RPMI8226 (cell line): ENCODE data around the gene TRABD.
"Not testable (repeated sequence)": the region's sequence is repeated elsewhere in the genome, so short reads cannot be mapped to it uniquely, and the experiment has no call there.

Experiments
- DNase-seq: peaks from one replicate; pipeline ENCODE4 v3.0.0-alpha.2; 2015

TRABD gene, protein sequence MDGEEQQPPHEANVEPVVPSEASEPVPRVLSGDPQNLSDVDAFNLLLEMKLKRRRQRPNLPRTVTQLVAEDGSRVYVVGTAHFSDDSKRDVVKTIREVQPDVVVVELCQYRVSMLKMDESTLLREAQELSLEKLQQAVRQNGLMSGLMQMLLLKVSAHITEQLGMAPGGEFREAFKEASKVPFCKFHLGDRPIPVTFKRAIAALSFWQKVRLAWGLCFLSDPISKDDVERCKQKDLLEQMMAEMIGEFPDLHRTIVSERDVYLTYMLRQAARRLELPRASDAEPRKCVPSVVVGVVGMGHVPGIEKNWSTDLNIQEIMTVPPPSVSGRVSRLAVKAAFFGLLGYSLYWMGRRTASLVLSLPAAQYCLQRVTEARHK

DNA sequence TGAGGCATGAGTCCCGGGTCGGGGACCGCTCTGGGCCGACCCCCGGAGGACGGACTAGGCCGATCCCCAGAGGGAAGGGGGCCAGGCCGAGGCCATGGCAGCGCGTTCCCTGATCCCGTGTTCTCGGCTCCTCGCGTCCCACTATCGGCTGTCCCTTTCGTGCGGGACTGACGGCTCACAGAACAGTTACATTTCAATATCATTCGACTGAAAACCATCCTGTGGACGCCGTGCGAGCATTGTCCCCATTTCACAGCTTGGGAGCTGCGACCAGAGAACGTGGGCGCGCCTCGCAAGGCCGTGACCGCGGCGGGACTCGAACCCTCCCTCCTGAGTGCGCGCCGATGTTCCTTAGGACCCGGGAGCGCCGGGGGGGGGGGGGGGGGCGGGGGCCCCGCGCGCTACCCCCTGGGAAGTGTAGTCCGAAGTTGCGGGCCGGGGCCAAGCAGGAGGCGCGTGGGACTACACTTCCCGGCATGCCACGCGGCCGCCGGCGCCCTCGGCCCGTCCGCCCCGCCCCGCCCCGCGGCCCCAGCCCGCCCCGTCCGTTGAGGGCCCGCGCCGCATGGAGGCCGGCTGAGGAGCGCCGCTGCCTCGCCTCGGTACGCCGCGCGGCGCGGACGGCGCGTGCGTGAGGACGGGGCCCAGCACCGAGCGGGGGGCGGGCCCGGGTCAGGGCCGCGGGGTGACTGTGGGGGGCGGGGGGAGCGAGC, at the start of gene TRABD:
Gene TRABD (plus strand): TSS at position 539 of the 713 bp plus-strand sequence. CDS start 7,148 bp downstream, outside the sequence.
- peak; percentile 94 for DNase-seq

DNA sequence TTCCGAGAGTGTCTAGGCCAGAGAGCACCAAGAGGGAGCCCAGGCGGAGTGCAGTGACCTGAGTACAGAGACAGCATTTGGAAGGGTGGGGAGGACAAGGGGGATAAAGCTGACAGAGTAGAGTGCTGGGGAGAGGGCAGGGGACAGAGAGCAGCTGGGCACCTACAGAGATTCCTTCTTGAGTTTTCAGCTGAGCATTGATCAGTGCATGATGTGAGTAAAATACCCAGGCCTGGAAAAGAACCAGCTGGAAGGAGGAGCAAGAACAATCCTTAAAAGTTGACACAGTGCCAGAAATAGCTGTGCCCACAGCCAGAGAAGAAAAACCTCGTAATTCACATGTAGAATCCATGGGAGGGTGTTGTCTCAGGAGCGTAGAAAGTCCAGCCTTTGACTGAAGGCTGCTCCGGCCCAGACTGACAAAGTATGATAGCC, 49.1 kb upstream of the TRABD start:
- no peak for DNase-seq

DNA sequence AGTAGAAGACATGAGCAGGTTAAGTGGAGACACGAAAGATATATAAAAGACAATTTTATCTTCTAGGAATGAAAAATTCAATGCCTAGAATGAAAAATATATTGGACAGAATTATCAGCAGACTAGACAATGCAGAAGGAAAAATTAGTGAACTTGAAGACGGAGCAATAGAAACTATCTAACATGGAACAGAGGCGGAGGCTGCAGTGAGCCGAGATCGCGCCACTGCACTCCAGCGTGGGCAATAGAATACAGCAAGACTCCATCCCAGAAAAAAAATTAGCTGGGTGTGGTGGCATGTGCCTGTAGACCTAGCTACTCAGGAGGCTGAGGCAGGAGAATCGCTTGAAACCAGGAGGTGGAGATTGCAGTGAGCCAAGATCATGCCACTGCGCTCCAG, 48.4 kb upstream of the TRABD start:
- not testable (repeated sequence) for DNase-seq

DNA sequence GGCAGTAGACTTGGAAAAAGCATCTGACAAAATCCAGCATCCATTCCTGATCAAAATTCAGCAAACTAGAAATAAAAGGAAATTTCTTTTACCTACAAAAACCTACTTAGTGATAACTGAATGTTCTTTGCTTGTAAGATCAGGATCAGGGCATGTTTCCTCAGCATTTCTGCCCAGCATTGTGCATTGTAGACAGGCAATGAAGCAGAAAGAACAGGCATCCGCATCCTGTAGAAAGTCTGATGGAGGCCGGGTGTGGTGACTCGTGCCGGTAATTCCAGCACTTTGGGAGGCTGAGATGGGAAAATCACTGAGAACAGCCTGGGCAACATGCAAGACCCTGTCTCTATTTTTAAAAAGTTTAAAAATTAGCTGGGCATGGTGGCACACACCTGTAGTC, 47.7 kb upstream of the TRABD start:
- no peak for DNase-seq

DNA sequence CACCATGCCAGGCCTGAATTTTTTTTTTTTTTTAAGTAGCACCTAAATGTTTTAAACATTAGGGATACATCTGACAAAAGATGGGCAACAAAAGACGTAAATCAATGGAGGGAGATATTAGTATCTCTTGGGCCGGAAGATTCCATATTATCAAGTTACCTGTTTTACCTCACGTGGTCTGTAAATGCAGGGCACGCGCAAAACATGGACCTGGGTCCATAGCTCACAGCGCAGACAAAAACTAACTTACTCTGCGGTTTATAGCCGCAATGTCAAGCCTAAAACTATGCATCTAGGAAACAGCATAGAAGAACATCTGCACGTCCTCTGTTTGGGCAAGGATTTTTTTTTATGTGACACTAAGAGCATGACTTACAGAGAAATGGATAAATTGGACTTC, 46.7 kb upstream of the TRABD start:
- DNase-seq: no peak

DNA sequence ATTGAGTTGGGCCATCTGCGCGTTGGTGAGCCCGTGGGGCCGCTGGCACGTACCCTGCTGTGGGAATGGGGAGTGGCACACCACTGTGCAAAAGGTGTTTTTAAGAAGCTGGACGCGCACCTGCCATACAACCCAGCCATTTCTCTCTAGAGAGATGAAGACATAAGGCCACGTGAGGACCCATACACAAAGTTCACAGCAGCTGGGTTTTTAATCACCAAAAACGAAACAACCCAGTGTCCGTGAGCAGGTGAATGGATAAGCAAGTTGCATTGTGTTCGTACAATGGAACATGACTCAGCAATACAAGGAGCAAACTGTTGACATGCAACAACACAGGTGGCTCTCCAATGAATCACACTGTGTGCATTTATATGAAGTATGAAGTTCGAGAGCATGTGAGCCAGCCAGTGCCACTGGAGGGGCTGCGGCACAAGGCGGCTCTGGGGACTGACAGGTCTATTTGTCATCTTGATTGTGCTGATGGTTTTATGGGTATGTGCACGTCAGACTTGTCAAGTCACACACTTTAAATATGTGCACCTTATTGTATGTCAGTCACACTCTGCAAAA, 45.8 kb upstream of the TRABD start:
- peak; percentile 94 for DNase-seq

DNA sequence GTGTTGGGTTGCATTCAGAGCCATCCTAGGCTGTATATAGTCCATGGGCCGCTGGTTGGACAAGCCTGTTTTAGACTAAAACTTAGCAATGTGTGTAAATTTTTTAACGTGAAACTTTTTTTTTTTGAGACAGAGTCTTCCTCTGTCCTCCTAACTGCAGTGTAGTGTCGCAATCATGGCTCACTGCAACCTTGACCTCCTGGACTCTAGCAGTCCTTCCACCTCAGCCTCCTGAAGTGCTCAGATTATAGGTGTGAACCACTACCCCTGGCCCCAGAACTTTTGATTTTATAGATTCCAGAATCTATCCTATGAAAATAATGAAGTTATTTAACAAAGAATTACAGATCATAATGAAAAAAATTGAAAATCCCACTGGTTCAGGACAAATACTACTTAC, 45.1 kb upstream of the TRABD start:
- DNase-seq: no peak

DNA sequence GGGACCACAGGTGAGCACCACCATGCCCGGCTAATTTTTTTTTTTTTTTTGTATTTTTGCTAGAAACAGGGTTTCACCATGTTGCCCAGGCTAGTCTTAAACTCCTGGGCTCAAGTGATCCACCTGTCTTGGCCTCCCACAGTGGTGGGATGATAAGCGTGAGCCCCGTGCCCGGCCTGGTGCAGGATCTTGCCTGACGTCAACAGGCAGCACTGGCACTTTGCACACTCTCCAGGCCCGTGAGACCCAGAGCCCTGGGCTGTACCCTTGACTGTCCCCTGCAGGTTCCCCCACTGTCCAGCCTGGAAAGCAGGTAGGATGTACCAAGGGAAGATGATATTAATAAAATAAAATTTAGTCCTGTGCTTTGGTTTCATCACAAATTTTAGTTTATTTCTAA, 44.3 kb upstream of the TRABD start:
- DNase-seq: no peak

DNA sequence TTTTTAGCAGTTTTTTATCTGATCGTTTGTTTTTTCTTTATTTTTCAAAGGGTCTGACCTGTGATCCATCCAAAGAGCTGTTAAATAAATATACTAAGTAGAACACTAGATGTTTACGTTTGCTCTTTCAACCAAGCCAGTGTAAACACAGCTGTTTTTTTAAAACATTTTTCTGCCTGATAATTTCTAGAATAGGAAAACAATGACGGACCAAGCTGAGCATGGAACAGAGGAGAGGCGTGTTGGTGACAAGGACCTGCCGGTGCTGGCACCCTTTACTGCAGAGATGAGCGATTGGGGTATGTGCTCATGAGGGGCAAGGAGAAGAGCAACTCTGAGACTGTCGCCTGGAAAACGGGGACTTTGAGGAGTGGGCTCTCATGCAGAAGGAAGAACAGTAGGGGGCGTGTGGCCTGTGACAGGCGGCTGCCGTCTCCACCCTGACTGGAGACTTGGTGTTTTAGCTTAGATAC, 43.8 kb upstream of the TRABD start:
- no peak for DNase-seq

DNA sequence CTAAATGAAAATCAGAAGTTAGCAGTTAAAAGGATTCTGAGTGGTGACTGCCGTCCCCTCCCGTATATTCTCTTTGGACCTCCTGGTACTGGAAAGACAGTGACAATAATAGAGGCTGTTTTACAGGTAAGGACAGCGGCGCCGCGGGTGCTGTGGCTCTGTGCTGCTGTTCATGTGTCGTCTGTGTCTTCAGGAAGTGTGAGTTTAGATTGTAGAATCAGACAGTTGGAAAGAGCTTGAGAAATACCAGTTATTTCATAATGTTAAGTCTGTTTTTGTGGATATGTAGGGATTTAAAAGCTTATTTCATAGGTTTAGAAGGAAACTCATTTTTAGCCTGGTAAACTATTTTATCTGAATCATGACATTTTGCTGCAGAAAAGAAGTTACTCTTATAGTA, 42.6 kb upstream of the TRABD start:
- no peak for DNase-seq

DNA sequence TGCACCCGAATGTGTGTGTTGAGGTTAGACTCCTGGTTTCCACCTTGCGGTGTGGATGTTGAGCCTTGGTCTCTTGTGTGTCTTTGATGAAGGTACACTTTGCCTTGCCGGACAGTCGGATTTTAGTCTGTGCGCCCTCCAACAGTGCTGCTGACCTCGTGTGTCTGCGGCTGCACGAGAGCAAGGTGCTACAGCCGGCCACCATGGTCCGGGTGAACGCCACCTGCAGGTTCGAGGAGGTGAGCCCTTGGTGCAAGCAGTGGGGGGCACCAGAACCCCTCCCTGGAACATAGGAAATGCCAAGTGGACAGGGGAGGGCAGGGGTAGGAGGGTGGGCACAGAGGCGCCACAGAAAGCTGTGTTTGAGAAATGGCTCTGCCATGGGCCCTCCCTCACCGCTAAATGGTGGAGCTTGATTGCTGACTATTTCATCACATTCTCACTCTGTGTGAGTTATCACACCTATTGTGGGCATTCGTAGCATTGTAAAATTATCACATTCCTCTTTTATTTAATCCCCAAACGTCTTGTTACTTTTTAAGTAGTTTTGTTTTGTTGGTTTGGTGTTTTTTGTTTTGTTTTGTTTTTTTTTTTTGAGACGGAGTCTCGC, 41.6 kb upstream of the TRABD start:
- no peak for DNase-seq

DNA sequence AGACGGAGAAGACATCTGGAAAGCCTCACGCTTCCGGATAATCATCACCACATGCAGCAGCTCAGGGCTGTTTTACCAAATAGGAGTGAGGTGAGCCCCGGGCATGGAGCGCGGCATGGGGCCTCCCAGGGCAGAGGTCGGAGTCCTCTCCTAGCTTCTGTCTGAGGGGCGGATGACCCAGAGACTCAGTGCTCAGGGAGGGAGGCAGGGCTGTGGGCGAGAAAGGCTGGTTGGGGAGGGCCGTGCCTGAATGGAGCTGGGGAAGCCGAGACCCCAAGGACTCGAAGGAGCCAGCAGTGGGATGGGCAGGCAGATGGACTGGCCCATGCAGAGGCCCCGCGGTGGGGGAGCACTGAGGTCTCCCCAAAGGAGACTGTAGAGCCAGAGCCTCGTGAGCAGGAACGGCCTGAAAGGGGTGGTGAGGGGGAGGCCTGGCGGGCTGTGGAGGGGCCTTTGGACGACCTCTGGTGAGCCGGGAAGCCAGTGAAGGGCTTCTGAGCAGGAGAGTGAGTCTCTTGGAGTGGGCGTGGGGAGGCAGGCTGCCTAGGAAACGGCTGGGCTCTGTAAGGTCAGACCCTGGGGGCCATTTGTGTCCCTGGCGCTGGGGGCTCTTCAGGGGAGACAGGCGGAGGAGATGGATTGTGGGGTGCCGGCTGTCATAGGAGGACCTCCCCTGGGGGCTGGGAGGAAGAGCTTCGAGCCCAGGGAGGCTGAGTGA, 39.8 kb upstream of the TRABD start:
- DNase-seq: no peak

DNA sequence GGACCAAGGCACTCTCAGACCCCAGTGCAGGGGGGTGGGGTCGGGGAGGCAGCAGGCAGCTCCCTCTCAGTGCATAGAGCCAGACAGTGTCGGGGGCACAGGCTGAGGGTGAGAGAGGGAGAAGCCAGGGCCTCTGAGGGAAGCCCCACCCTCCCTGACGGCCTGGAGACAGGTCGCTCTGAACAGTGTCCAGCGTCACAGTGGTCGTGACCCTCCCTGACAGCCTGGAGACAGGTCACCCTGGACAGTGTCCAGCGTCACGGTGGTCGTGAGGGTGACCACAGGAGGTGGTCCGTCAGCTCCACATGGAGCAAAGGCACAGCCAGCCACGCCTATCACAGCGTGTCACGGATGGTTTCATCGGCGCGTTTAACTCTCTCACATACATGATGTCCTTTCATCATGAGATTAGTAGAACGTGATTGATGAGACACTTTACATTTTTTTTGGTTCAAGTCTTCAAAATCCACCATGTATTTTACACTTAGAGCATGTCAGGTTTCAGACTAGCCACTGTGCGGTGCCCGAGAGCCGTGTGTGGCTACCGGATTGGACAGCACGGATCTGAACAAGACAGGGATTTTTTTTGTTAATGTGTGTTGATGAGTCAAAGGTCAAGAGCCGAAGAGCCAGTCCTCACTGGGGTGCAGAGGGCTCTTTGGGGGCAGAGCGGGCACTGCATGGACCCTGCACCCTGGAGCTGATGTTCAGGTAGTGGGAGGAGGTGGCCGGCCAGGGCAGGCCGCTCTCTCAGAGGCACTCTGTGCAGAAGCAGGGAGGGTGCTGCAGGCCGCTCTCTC, 39.1 kb upstream of the TRABD start:
- DNase-seq: peak; percentile 77

DNA sequence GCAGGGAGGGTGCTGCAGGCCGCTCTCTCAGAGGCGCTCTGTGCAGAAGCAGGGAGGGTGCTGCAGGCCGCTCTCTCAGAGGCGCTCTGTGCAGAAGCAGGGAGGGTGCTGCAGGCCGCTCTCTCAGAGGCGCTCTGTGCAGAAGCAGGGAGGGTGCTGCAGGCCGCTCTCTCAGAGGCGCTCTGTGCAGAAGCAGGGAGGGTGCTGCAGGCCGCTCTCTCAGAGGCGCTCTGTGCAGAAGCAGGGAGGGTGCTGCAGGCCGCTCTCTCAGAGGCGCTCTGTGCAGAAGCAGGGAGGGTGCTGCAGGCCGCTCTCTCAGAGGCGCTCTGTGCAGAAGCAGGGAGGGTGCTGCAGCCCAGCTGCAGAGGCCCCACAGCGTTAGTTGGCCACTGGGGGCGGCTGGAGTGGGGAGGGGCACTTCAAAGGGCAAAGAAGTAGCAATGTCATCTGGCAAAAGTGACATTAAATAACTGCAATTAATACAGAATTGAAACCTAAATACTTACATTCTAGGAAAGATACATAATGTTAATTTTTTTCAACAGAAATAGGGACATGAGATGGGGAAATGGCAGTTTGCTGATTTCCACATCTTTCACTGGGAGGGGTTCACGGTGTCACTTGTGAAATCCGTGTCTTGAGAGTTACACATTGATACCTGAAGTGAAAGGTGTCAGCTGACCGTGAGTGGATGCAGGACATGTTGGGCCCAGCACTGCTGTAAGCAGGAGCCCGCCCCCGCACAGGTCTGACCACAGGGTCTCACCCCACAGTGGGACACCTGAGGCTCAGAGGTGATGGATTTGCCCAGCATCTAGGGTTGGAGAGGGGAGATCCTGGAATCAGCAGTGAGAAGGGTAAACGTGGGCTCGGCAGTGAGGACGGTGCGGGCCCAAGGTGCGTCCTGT, 38.2 kb upstream of the TRABD start:
- not testable (repeated sequence) for DNase-seq

DNA sequence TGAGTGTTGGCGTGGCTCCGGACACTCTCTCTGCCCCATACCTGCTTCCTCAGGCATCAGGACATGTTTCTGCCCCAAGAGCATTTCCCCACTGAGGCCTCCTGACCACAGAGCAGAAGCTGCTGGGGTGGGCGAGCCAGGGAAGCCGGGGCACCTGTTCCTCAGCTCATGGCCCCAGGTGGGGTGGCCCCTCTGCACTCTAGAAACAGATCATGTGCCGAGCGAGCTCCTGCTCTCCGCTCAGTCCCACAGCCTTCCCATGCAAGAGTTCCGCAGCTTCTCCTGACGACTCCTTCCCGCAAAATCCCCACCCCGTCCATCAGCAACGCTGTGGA, 37.6 kb upstream of the TRABD start:
- no peak for DNase-seq

DNA sequence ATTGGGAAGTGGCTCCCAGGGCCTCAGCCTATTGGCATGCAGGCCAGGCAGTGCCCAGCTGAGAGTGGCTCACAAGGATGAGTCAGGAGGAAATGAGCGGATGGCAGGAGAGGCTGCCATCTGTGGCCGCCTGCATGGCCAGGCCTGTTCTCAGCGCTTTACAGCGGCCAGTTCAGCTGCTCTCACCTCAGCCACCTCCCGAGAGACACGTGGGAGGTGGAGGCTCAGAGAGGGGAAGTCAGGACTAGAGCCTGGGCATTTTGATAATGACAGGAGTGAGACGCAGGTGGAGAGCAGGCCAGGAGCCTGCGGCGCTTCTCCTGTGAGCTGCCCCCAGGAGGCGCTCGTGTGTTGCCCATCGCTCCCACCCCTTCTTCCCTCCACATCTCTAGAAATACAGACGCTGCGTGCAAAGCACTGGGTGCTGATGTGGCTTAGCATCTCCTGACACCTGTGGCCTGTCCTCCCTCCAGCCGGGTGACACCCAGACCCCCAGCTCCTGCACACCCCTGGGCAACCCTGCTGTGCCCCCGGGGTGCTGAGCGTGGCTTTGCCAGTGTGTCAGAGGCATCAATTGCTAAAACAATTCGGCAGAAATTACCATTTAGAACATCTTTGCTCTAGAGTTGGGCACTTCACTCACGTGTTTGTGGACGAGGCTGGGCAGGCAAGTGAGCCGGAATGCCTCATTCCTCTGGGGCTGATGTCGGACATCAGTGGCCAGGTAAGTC, 36.6 kb upstream of the TRABD start:
- peak; percentile 87 for DNase-seq

DNA sequence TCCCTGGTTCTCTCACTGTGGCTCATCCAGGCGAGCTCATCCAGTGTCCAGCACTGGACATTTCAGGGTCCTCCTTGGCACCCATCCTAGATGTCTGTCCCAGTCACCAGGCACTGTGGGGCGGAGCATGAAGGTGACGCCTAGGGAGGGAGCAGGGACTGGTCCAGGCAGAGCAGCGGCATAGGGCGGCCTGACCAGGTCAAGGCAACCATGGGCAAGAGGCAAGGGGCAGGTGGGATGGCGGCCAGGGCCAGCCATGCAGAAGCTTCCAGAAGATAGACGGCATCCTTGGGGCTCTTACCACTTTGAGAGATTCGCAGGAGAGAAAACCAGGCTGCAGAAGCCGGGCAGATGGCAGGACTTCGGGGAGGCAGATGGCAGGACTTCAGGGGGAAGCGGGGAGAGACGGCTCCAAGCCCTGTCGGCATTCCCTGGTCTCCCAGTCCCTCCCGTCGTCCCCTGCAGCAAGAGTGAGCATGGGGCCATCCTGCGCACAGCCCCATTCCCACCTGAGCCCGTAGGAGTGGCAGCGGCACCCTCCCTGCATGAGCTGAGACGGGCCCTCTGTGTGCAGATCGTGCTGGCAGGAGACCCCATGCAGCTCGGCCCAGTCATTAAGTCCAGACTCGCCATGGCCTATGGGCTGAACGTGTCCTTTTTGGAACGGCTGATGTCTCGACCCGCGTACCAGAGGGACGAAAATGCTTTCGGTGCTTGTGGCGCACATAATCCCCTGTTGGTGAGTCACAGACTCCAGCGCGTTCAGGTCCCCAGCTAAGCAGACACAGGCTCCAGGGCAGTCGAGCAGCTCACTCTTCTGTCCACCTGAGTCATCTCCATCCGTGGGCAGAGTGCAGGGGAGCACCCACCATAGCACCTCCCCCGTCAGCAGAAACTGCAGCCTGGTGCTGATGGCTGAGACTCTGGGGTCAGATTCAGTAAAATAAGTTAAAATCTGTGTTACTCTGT, 35.3 kb upstream of the TRABD start:
- DNase-seq: no peak

DNA sequence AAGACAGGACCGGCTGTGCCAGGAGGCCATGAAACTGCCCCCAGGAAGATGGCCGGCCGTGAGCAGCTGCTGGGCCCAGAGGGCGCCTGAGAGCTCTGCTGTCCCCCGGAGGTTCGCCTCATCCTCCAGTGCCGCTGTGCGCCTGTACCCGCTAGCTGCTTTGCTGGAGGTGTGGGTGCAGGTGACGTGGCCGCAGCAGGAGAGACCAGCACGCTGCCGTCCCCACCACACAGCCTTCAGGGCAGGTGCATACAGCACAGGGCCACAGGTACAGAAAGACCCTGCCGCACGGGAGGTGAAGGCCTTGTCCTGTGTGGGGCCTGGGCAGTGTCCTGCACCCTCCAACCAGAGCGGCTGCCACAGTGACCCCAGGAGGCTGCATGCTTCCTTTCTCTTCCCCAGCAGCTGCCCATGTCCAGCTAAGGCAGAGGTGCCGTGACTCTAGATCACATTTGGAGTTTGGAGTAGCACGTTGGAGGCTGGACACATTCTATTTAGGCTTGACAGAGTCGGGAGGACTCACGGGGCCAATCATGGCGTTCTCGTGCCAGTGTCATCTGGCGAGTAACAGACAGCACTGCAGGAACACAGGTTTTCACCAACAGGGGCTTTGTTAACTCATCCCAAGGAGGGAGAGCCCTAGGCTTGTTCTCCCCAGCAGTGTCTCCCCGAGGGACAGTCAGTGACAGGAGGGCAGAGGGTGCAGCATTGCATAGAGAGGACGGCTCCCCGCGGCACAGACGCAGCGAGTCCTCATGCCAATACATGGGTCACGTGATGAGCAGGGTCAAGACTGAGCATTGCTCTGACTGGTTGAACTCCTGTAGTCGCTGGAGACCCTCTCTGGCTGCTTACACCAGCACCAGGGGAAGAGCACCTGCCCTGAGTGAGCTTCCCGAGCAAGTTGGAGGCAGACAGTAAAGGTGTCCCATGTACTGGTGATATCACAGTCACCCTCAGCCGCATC, 33.9 kb upstream of the TRABD start:
- DNase-seq: no peak
